Upper lobe of left lung (tissue), 4 donors: Measurements from ENCODE around the gene LY6G6F.

ENCODE experiments used
- POLR2A ChIP-seq, 4 donors: fragments of 450-650 bp; IDR thresholded peaks; one replicate each; pipeline ENCODE4 v1.5.1; 2016 to 2017; ENCODE audit warnings: antibody characterized with exemption in 4 of 4, mild to moderate bottlenecking in 2 of 4
- POLR2AphosphoS5 ChIP-seq, 2 donors: sonication (generic); formaldehyde crosslinking; IDR thresholded peaks; one replicate each; pipeline ENCODE4 v1.5.1; 2017; ENCODE audit warnings: antibody characterized with exemption in 2 of 2
- TF ChIP-seq, protein P1 (sequence below), 6 experiments: fragments of 450-650 bp in 4 of 6; fragments of 200-600 bp in 2 of 6; sonication (generic) in 2 of 6; IDR thresholded peaks; one replicate each; pipeline ENCODE4 v1.5.1; 2016 to 2019; ENCODE audit warnings: antibody characterized with exemption in 6 of 6

DNA sequence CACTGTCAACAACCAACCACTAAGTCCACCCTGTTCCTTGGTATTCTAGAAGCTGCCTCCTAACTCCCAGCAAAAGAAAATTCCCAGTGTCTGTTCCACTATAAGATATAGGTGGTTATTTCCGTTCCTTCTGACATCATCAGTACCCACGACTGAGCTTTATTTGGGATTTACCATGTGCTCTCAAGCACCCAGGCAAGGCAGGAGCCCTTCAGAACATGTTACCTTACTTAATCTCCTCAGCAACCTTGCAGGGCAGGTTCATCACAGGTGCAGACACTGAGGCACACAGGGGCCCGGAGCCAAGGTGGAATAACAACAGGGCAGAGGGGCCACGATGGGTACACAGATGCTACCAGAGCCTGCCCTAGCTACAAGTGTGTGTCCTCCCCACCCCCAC lies 14.3 kb upstream of the LY6G6F start:
- TF ChIP-seq, protein P1, sequence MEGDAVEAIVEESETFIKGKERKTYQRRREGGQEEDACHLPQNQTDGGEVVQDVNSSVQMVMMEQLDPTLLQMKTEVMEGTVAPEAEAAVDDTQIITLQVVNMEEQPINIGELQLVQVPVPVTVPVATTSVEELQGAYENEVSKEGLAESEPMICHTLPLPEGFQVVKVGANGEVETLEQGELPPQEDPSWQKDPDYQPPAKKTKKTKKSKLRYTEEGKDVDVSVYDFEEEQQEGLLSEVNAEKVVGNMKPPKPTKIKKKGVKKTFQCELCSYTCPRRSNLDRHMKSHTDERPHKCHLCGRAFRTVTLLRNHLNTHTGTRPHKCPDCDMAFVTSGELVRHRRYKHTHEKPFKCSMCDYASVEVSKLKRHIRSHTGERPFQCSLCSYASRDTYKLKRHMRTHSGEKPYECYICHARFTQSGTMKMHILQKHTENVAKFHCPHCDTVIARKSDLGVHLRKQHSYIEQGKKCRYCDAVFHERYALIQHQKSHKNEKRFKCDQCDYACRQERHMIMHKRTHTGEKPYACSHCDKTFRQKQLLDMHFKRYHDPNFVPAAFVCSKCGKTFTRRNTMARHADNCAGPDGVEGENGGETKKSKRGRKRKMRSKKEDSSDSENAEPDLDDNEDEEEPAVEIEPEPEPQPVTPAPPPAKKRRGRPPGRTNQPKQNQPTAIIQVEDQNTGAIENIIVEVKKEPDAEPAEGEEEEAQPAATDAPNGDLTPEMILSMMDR (IDR thresholded peaks at IDR 0.05), result no peak
- no peak for TF ChIP-seq POLR2A (IDR thresholded peaks at IDR 0.05)
- TF ChIP-seq POLR2AphosphoS5 (IDR thresholded peaks at IDR 0.05), result no peak
